Measurements from ENCODE around the gene SOD1. TPM values are rescaled to one million over a fixed set of nuclear protein-coding genes. Genes with fewer than 3 reads are reported as not detected.

SOD1 gene
- 100 to 1,000 TPM; 320 to 322 TPM for total RNA-seq

DNA sequence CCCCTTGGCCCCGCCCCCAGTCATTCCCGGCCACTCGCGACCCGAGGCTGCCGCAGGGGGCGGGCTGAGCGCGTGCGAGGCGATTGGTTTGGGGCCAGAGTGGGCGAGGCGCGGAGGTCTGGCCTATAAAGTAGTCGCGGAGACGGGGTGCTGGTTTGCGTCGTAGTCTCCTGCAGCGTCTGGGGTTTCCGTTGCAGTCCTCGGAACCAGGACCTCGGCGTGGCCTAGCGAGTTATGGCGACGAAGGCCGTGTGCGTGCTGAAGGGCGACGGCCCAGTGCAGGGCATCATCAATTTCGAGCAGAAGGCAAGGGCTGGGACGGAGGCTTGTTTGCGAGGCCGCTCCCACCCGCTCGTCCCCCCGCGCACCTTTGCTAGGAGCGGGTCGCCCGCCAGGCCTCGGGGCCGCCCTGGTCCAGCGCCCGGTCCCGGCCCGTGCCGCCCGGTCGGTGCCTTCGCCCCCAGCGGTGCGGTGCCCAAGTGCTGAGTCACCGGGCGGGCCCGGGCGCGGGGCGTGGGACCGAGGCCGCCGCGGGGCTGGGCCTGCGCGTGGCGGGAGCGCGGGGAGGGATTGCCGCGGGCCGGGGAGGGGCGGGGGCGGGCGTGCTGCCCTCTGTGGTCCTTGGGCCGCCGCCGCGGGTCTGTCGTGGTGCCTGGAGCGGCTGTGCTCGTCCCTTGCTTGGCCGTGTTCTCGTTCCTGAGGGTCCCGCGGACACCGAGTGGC, at the start of gene SOD1:
SOD1 (plus strand) TSS at position 158 of the 723 bp plus-strand sequence; CDS start at position 235, 77 bp downstream.
- peak; percentile 97 for DNase-seq
- Histone ChIP-seq H3K9ac (ENCODE audit: low read depth in 2 of 2, low read length in 2 of 2) (peak within 1 kb of the TSS; percentile 81 to 83), H3K27me3 (no peaks in the 10 kb centered on the region), H3K36me3 (no peaks in the 10 kb centered on the region), H3K9me3 (no peaks in the 10 kb centered on the region), H3K4me3 (peak within 1 kb of the TSS; percentile 80), H3K27ac (peak within 1 kb of the TSS; percentile 91), H3K4me1 (peaks cover 7% of the 10 kb centered on the region)
- intact Hi-C loops (cut with DNase I) = loop anchor here (5.0 kb wide), 1 partner anchor 73 kb away; the partner anchor contains the start of gene SCAF4
- TF ChIP-seq, protein P1, sequence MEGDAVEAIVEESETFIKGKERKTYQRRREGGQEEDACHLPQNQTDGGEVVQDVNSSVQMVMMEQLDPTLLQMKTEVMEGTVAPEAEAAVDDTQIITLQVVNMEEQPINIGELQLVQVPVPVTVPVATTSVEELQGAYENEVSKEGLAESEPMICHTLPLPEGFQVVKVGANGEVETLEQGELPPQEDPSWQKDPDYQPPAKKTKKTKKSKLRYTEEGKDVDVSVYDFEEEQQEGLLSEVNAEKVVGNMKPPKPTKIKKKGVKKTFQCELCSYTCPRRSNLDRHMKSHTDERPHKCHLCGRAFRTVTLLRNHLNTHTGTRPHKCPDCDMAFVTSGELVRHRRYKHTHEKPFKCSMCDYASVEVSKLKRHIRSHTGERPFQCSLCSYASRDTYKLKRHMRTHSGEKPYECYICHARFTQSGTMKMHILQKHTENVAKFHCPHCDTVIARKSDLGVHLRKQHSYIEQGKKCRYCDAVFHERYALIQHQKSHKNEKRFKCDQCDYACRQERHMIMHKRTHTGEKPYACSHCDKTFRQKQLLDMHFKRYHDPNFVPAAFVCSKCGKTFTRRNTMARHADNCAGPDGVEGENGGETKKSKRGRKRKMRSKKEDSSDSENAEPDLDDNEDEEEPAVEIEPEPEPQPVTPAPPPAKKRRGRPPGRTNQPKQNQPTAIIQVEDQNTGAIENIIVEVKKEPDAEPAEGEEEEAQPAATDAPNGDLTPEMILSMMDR (IDR thresholded peaks at IDR 0.05) = no peak

GRCh38 chr21:31611445-31611844, 48.0 kb upstream of the SOD1 start:
- Histone ChIP-seq H3K27me3 (no peaks in the 10 kb centered on the region), H3K27ac (no peak overlapping the region)

DNA sequence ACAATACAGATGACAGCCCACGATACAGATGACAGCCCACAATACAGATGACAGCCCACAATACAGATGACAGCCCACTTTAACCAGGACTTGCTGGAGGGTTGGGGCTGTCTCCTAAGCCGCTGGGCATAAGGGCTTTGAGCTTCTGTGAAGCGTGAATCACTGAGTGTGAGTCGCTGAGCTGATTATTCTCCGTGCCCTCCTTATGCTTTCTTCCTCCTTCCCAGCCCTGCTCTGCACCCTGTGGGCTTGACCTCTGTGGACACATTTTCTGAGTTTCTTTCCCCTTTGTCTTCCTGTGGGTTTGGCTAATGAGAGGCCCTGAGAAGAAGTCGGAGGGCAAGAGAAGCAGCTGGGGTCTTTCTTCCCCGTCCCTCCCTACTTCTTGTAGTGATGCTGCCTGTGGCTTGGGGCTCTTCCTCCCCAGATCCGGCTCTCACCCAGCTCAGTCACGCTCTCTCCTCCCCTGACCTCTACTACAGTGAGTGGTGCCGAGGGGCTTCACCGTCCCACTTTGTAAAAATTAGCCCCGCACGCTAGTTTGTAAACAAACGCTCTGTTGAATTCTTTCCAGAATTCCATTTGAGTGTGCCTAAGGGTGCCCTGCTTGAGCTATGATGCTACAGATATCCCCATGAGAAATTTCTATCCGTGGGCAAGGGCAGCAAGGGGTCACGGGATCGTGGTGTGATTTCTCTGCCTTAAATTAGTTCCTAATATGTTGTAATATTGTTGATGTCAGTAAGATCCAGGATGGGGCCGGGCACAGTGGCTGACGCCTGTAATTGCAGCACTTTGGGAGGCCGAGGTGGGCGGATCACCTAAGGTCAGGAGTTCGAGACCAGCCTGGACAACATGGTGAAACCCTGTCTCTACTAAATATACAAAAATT, 46.4 kb upstream of the SOD1 start:
- Histone ChIP-seq H3K36me3 (no peaks in the 10 kb centered on the region), H3K9ac (ENCODE audit: low read depth in 2 of 2, low read length in 2 of 2) (no peak overlapping the region), H3K27me3 (no peaks in the 10 kb centered on the region), H3K27ac (no peak overlapping the region), H3K4me3 (no peak overlapping the region), H3K4me1 (no peaks in the 10 kb centered on the region), H3K9me3 (no peaks in the 10 kb centered on the region)
- TF ChIP-seq, protein P1 (IDR thresholded peaks at IDR 0.05) = no peak
- intact Hi-C loops (cut with DNase I) = no loop called here
- no peak for DNase-seq

More at GRCh38 chr21:31611445-31611844, 48.0 kb upstream of the SOD1 start:
- no peaks in the 10 kb centered on the region for H3K36me3 ChIP-seq
- H3K9ac ChIP-seq (ENCODE audit: low read depth in 2 of 2, low read length in 2 of 2) = no peak overlapping the region
- H3K4me3 ChIP-seq = no peak overlapping the region
- intact Hi-C loops (cut with DNase I) = no loop called here
- no peaks in the 10 kb centered on the region for H3K4me1 ChIP-seq
- no peak for DNase-seq
- H3K9me3 ChIP-seq = no peaks in the 10 kb centered on the region
- TF ChIP-seq, protein P1 (IDR thresholded peaks at IDR 0.05) = no peak

DNA sequence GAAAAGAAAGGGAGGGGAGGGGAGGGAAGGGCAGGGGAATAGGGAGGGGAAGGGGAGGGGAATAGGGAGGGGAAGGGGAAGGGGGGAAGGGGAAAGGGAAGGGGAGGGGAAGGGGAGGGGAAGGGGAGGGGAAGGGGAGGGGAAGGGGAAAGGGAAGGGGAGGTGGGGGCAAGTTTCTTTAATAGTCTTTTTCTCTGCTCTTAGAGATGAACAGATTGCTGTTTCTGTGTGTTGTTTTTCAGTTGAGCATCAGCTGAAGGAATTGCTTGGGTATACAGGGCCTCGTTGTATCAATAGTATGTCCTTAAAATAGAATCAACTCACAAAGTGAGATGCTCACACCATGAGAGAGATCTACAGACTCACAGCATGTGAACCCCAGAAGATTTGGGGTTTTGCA, 44.8 kb upstream of the SOD1 start:
- Histone ChIP-seq H3K36me3 (no peaks in the 10 kb centered on the region), H3K4me1 (no peaks in the 10 kb centered on the region), H3K27ac (no peak overlapping the region), H3K9me3 (no peaks in the 10 kb centered on the region), H3K9ac (ENCODE audit: low read depth in 2 of 2, low read length in 2 of 2) (no peak overlapping the region), H3K27me3 (no peaks in the 10 kb centered on the region), H3K4me3 (no peak overlapping the region)
- intact Hi-C loops (cut with DNase I) = no loop called here
- no peak for DNase-seq
- TF ChIP-seq, protein P1 (IDR thresholded peaks at IDR 0.05) = no peak

DNA sequence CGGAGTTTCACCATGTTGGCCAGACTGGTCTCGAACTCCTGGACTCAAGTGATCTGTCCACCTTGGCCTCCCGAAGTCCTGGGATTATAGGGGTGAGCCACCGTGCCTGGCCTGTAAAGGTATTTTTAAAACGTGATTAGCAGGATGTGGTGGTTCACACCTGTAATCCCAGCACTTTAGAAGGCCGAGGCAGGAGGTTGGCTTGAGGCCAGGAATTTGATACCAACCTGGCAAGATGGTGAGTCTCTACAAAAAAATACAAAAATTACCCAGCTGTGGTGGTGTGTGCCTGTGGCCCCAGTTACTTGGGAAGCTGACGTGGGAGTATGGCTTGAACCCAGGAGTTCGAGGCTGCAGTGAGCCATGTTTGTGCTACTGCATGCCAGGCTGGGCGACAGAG, 43.3 kb upstream of the SOD1 start:
- H3K4me3 ChIP-seq = no peak overlapping the region
- no peaks in the 10 kb centered on the region for H3K4me1 ChIP-seq
- no peaks in the 10 kb centered on the region for H3K9me3 ChIP-seq
- H3K9ac ChIP-seq (ENCODE audit: low read depth in 2 of 2, low read length in 2 of 2) = no peak overlapping the region
- intact Hi-C loops (cut with DNase I) = no loop called here
- TF ChIP-seq, protein P1 (IDR thresholded peaks at IDR 0.05) = no peak
- H3K27me3 ChIP-seq = no peaks in the 10 kb centered on the region
- H3K27ac ChIP-seq = no peak overlapping the region
- DNase-seq = no peak
- no peaks in the 10 kb centered on the region for H3K36me3 ChIP-seq

Measured in colonic mucosa (tissue), 4 donors.